Endothelial cell of umbilical vein (primary cell): ENCODE data around the gene USP8. TPM values are rescaled to one million over a fixed set of nuclear protein-coding genes. Genes with fewer than 3 reads are reported as not detected.

Source experiments
- BruUV-seq: library from RNA; stranded (reverse); fragments of 400-500 nt; replicated peaks from 2 replicates; lab custom pipeline; 2021; lab: Mats Ljungman, UMichigan
- CTCF ChIA-PET: fragments of 300-600, 350-600 bp; sonication (Branson Sonifier 250); formaldehyde crosslinking; loops from one replicate; lab custom pipeline; 2021; ENCODE audit warnings: antibody characterized with exemption, inconsistent platforms; lab: Charles Lee
- POLR2A ChIA-PET: fragments of 300-600, 350-600 bp; sonication (Branson Sonifier 250); formaldehyde crosslinking; loops from one replicate; lab custom pipeline; 2021; ENCODE audit warnings: antibody characterized with exemption, inconsistent platforms; lab: Charles Lee
- DNase-seq: peaks from one replicate; pipeline ENCODE4 v3.0.0-alpha.2; 2011; ENCODE audit warnings: low read depth, low spot score
- FAIRE-seq: peaks from 2 replicates; lab custom pipeline; 2011; peaks lifted over from hg19 to GRCh38; lab: Jason Lieb, UNC
- H2AFZ ChIP-seq: 2 replicates; pipeline ENCODE4 v1.6.0; 2012; ENCODE audit warnings: low read depth, low read length, control low read depth, inconsistent platforms
- H3K27ac ChIP-seq: 2 replicates; pipeline ENCODE4 v1.5.1; 2011; ENCODE audit warnings: low read depth, mild to moderate bottlenecking, control low read depth, low read length, moderate library complexity; ENCODE audit not compliant: insufficient read depth
- H3K27me3 ChIP-seq, 2 experiments: 2 replicates each; pipeline versions ENCODE4 v1.6.0 to v1.6.1; 2011; ENCODE audit warnings: low read length in 2 of 2, mixed read lengths in 1 of 2; ENCODE audit not compliant: control insufficient read depth in 2 of 2, insufficient read depth in 2 of 2
- H3K36me3 ChIP-seq, 2 experiments: 2 replicates in 1 of 2; 3 replicates in 1 of 2; pipeline ENCODE4 v1.5.1; 2011; ENCODE audit warnings: low read length in 2 of 2, mild to moderate bottlenecking in 1 of 2, moderate library complexity in 1 of 2; ENCODE audit not compliant: control insufficient read depth in 2 of 2, insufficient read depth in 2 of 2; ENCODE audit errors: extremely low read depth in 1 of 2
- H3K4me1 ChIP-seq: 3 replicates; pipeline ENCODE4 v1.5.1; 2011; ENCODE audit warnings: mild to moderate bottlenecking, low read length; ENCODE audit not compliant: control insufficient read depth, insufficient read depth; ENCODE audit errors: extremely low read depth
- H3K4me2 ChIP-seq: 2 replicates; pipeline ENCODE4 v1.6.1; 2011; ENCODE audit warnings: low read length, control low read depth, mixed read lengths; ENCODE audit not compliant: insufficient read depth
- H3K4me3 ChIP-seq, 3 experiments: fragments of 200-600 bp in 1 of 3; sonication (generic), shearing (Covaris generic) in 1 of 3; replicated peaks in 1 of 3; 2 replicates each; pipeline ENCODE4 v1.5.1; 2011 to 2016; ENCODE audit warnings: control low read depth in 3 of 3, low read length in 3 of 3, mild to moderate bottlenecking in 2 of 3, inconsistent platforms in 1 of 3, low read depth in 1 of 3, moderate library complexity in 1 of 3; ENCODE audit not compliant: insufficient read depth in 1 of 3
- H3K79me2 ChIP-seq: 2 replicates; pipeline ENCODE4 v1.6.0; 2012; ENCODE audit warnings: low read length, inconsistent platforms; ENCODE audit not compliant: control insufficient read depth, insufficient read depth
- H3K9ac ChIP-seq: replicated peaks from 2 replicates; pipeline ENCODE3; 2011; ENCODE audit warnings: low read length, control low read depth; ENCODE audit not compliant: insufficient read depth; ENCODE audit errors: extremely low read depth
- H3K9me1 ChIP-seq: replicated peaks from 3 replicates; pipeline ENCODE4 v1.6.0; 2011; ENCODE audit warnings: mild to moderate bottlenecking, low read length; ENCODE audit not compliant: control insufficient read depth, insufficient read depth; ENCODE audit errors: extremely low read depth
- H3K9me3 ChIP-seq: replicated peaks from 2 replicates; pipeline ENCODE4 v1.5.1; 2012; ENCODE audit warnings: low read length, inconsistent platforms; ENCODE audit not compliant: control insufficient read depth, insufficient read depth
- H4K20me1 ChIP-seq: replicated peaks from 2 replicates; pipeline ENCODE3; 2011; ENCODE audit warnings: mild to moderate bottlenecking, low read length; ENCODE audit not compliant: control insufficient read depth, insufficient read depth; ENCODE audit errors: extremely low read depth
- EZH2 ChIP-seq: IDR thresholded peaks from 2 replicates; pipeline ENCODE4 v1.6.1; 2012; ENCODE audit warnings: borderline replicate concordance, low read depth, mild to moderate bottlenecking, moderate library complexity, low read length, inconsistent platforms; ENCODE audit not compliant: severe bottlenecking
- FOS ChIP-seq: IDR thresholded peaks from 2 replicates; pipeline ENCODE4 v1.6.1; 2011; ENCODE audit warnings: mild to moderate bottlenecking, low read length, moderate library complexity, borderline replicate concordance; ENCODE audit not compliant: insufficient read depth
- GATA2 ChIP-seq: IDR thresholded peaks from 2 replicates; pipeline ENCODE4 v1.7.0; 2011; ENCODE audit warnings: low read depth, mild to moderate bottlenecking, moderate library complexity, mixed read lengths, low read length; ENCODE audit not compliant: insufficient read length, insufficient read depth
- JUN ChIP-seq: IDR thresholded peaks from 2 replicates; pipeline ENCODE4 v1.6.1; 2011; ENCODE audit warnings: borderline replicate concordance, low read depth; ENCODE audit not compliant: insufficient read length, insufficient read depth
- MYC ChIP-seq: IDR thresholded peaks from one replicate; pipeline ENCODE4 v1.6.1; 2011; ENCODE audit warnings: mild to moderate bottlenecking, low read depth, low read length
- POLR2A ChIP-seq: IDR thresholded peaks from 2 replicates; pipeline ENCODE4 v1.6.1; 2012; ENCODE audit warnings: low read depth, mild to moderate bottlenecking, control low read depth, low read length
- POLR2AphosphoS5 ChIP-seq: IDR thresholded peaks from 2 replicates; pipeline ENCODE4 v1.6.1; 2012; ENCODE audit warnings: low read depth, mild to moderate bottlenecking, control low read depth, low read length, moderate library complexity; ENCODE audit not compliant: insufficient read depth
- dilution Hi-C: fragments of 300-500 bp; cut with MboI; formaldehyde crosslinking; loops from one replicate; pipeline ENCODE4 v1.15.0; 2019; ENCODE audit warnings: low sequenced_read_pairs; ENCODE audit not compliant: extremely low pct_ligation_motif_present
- intact Hi-C: fragments of 100-400 bp; cut with micrococcal nuclease; formaldehyde crosslinking; loops from one replicate; pipeline ENCODE4 v1.10.0; 2022
- polyA plus RNA-seq, 4 experiments: library from polyadenylated mRNA; depleted of rRNA in 3 of 4; stranded (reverse) in 3 of 4; unstranded in 1 of 4; fragments of >200 nt; gene quantifications; 2 replicates each; pipeline versions ENCODE4 v1.2.1 to v1.2.3, GENCODE V29; 2011 to 2012; ENCODE audit warnings: missing spikeins in 1 of 4
- total RNA-seq: library from RNA; stranded (reverse); gene quantifications from 2 replicates; pipeline ENCODE4 v1.2.3, GENCODE V29; 2021
- TF ChIP-seq, protein P1 (sequence below): IDR thresholded peaks from 2 replicates; pipeline ENCODE4 v1.6.1; 2011; ENCODE audit not compliant: insufficient read depth, insufficient read length
- TF ChIP-seq, protein P2 (sequence below), 2 donors: IDR thresholded peaks; 1 replicate in 1 of 2; 2 replicates in 1 of 2; pipeline ENCODE4 v1.5.1; 2011; ENCODE audit warnings: low read length in 2 of 2, mild to moderate bottlenecking in 2 of 2, moderate library complexity in 2 of 2, control low read depth in 1 of 2, inconsistent platforms in 1 of 2, low read depth in 1 of 2; ENCODE audit not compliant: insufficient read depth in 1 of 2; ENCODE audit errors: extremely low read depth in 1 of 2

USP8 gene
- total and polyA plus RNA-seq, 2 donors (not counting 3 experiments of a cell fraction or from before 2014, with no cell fraction given), result 19.0 to 44.8 TPM

DNA sequence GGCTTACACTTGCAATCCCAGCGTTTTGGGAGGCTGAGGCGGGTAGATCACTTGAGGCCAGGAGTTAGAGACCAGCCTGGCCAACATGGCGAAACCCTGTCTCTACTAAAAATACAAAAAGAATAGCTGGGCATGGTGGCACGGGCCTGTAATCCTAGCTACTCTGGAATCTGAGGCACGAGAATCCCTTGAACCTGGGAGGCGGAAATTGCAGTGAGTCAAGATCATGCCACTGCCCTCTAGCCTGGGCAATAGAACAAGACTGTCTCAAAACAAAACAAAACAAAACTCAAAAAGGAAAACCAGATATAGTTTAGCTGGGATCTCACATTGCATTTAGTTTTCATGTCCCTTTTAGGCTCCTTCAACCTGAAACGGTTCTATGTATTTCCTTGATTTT lies 125.1 kb downstream of the USP8 start:
- Histone ChIP-seq H3K9me1 (no peaks in the 10 kb centered on the region), H4K20me1 (no peaks in the 10 kb centered on the region), H3K36me3 (no peaks in the 10 kb centered on the region), H3K4me2 (no peak overlapping the region), H3K9me3 (no peaks in the 10 kb centered on the region), H3K27ac (no peak overlapping the region), H2AFZ (no peak overlapping the region), H3K4me1 (no peaks in the 10 kb centered on the region), H3K79me2 (no peaks in the 10 kb centered on the region), H3K9ac (no peak overlapping the region), H3K27me3 (no peaks in the 10 kb centered on the region), H3K4me3 (no peak overlapping the region)
- POLR2A ChIA-PET, result no interaction called here
- intact Hi-C loops, result no loop called here
- no TSS peak for BruUV-seq
- DNase-seq (no peak), FAIRE-seq (no peak)
- dilution Hi-C loops, result no loop called here
- TF ChIP-seq JUN (no peak), MYC (no peak), POLR2A (no peak), POLR2AphosphoS5 (no peak), GATA2 (no peak), EZH2 (no peak), FOS (no peak)
- TF ChIP-seq, protein P1, sequence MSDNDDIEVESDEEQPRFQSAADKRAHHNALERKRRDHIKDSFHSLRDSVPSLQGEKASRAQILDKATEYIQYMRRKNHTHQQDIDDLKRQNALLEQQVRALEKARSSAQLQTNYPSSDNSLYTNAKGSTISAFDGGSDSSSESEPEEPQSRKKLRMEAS, result no peak
- TF ChIP-seq, protein P2, sequence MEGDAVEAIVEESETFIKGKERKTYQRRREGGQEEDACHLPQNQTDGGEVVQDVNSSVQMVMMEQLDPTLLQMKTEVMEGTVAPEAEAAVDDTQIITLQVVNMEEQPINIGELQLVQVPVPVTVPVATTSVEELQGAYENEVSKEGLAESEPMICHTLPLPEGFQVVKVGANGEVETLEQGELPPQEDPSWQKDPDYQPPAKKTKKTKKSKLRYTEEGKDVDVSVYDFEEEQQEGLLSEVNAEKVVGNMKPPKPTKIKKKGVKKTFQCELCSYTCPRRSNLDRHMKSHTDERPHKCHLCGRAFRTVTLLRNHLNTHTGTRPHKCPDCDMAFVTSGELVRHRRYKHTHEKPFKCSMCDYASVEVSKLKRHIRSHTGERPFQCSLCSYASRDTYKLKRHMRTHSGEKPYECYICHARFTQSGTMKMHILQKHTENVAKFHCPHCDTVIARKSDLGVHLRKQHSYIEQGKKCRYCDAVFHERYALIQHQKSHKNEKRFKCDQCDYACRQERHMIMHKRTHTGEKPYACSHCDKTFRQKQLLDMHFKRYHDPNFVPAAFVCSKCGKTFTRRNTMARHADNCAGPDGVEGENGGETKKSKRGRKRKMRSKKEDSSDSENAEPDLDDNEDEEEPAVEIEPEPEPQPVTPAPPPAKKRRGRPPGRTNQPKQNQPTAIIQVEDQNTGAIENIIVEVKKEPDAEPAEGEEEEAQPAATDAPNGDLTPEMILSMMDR (IDR thresholded peaks at IDR 0.05; ENCODE audit: extremely low read depth in 1 of 2, insufficient read depth in 1 of 2, low read depth in 1 of 2, low read length in 2 of 2), result no peak
- CTCF ChIA-PET, result no interaction called here
